ENCODE results near the gene SH3GL2.

Gene SH3GL2

DNA sequence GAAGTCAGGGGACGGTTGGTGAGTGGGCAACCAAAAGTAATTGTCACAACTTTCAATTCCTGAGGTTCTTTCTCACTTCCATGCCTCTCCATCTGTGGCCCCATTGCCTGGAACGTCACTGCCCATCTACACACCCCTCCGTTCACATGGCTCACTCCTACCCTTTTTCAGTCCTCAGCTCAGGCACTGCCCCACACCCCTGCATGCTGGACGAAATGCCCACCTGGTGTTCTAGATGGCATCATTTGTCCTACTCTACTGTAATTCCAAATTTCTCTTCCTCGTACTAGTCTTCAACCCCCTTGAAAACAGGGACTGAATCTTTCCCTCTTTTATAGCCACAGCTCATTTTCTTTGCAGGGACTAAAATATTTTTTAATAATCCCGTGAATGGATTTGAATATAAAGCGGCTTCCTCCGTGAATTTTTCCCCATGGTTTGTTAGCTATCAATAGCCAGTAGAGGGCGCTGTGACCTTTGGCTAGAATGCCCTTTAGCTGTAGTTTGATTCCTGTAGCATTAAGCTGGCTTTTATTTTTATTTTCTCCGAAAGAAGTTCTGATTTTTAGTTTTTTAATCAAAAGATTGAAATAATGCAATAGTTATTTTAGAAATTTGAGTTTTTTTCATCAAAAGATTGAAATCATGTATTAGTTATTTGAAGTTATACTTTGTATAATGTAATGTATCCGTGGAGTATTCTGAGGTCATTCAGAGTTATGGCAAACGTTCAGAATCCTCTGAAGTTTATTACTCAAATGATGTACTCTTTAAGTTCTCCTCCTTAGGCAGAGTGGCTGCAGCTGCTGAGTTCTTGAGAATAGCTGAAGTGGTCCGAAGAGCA, 232.1 kb downstream of the SH3GL2 start:
- DNase-seq (ENCODE audit: low spot score): peak; percentile 25

DNA sequence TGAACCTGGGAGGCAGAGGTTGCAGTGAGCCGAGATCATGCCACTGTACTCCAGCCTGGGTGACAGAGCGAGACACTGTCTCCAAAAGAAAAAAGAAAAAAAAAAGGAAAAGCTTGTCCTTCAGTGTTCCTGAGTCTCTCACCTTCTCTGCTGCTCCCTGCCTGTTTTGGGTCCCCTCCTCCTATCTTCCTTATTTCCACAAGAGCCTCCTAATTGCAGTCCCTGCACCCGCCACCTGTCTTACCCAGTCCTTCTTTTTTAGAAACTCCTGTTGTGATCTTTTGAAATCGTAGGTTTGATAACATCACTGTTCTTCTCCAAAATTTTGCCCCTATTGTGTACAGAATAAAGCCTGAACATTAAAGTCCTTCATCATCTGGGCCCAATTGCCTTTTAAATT, 234.9 kb downstream of the SH3GL2 start:
- no peak for DNase-seq (ENCODE audit: low spot score)

DNA sequence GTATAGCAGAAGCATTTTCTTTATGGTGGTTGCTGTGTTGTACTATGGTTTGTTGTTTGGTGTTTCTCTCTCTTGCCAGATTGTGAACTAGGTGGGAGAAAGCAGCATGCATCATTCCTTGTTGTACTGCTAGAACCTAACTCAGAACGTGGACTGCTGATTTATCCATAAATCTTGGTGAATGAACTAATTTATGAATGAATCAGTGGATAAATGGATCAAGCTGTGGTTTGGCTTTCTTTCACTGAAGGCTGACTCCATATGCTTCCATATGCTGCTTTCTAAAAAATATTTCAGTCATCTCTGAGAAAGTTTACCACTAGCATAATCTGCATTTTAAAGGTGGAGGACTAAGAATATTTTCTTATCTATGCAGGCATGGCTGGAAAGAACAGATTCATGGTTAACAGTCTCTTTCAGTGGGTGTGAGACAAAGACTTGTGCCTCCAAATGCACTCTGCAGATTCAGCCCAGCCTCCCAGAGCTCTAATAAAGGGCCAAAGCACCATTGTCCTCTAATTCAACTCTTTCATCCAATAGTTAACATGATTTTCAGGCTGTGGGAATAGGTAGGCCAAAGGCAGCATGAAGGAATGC, 237.7 kb downstream of the SH3GL2 start:
- no peak for DNase-seq (ENCODE audit: low spot score)

DNA sequence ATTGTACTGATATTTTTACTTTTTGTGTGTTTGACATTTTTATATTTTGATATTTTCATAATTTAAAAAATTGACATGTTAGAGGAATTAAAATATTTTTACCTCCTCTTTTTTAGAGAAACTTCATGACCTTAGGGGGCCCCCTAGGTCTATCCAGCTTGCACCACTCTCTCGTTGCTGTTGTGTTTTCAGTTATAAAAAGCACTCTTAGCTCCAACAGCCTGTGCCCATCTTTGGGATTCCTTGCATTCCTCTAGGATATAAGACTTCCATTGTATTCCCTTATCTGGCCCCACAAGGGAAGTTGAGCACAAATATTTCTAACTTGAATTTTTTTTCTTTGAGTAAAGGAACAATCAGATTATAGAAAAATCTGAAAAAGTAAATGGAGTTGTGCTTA, 245.3 kb downstream of the SH3GL2 start:
- no peak for DNase-seq (ENCODE audit: low spot score)

DNA sequence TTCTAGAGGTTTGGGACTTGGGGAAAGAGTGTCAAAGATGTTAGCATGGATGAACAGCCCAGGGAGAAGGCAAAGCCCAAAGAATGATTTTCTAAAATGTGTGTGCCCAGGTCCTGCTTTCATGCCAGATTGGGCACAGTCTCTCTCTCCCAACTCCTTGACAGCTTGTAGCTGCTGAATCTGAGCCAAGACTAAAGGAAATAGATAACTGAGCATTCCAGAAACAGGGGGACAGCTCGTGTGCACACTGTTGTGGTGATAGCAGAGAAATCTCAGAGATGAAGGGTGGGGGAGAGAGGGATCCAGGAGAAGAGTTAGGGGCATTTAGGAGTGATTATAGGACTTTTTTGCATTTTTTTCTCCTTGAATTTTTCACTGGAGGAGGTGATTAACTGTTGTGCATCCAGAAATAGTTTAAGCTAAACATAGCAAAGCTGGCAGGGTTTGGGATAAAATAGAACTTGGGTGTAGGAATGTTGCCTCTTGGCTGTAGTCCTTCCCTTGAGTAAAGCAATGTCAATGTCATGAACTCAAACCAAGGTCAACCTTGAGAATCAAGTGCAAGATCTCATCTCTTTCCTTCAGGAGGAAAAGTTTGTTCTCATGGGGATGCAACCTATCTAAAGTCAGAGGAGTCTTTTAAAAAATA, 245.9 kb downstream of the SH3GL2 start:
- no peak for DNase-seq (ENCODE audit: low spot score)

DNA sequence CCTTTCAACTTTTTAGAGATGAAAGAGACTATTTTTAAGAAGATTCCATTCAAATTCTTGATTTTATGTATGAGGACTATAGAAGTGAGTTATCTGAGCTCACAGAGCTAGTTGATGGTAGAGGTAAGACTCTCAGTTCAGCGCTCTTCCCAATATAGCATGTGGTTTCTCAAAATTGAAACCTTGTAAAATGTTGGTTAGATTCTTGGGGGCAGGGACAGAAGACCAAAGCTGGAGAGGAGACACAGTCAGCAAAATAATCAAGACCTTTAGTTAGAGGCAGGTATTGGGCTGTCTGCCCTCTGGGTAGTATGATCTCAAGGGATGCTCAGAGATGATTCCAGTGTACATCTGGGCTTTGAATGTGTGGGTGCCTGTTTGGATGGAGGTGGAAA, 246.4 kb downstream of the SH3GL2 start:
- DNase-seq (ENCODE audit: low spot score): no peak

DNA sequence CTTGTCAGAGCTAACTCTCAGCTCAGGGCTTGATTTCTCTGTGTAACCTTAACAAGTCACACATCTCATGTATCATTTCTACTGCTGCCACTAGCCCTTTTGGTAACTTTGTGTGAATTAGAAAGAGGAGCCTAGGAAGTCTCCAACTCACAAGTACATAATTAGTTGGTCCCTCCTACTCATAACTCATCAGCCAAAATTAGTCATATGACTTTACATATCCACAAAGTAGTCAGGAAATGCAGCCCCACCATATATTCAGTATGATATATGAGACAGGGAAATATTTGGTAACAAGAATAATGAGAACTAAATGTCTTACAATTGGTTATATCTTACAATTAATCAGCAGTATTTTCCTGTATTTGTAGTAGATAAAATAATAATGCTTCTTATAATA, 250.2 kb downstream of the SH3GL2 start:
- DNase-seq (ENCODE audit: low spot score): no peak

DNA sequence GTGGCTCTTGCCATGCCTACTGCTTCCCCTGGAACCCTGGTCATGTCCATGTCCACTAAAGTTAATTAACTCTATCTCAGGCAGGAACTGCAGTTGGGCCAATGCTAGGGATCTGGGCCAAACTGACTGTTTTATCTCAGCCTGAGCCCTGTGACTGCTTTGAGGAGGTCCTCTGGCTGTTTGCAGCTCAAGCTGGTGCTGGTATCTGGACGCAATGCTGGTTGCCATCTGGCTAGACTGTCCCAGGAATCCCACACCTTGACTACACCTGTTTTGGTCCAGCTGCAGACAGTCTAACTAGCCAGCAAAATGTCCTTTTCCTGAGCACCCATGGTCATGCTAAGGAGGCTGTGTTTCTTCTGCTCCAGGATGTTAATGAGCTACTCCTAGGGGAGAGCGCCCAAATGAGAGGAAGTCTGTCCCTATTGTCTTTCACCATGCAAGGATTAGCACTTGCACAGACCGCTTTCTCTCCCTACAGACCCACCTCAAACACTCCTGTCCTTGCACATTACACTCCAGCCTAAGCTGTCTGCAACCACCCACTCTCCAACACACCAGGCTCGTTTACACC, 251.0 kb downstream of the SH3GL2 start:
- DNase-seq (ENCODE audit: low spot score): no peak

DNA sequence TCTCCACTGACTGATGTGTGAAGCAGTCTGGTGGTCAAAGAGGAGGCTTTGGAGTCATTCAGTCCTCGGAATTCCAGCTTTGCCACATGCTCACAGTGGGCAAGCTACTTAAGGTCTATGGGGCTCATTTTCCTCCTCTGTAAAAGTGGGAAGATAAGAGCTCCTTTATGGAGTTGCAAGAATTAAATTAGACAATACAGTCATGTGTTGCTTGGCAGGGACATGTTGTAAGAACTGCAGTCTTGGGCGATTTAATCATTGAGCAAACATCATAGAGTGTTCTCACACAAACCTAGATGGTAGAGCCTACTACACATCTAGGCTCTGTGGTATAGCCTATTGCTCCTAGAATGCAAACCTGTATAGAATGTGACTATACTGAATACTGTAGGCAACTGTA, 253.9 kb downstream of the SH3GL2 start:
- no peak for DNase-seq (ENCODE audit: low spot score)

DNA sequence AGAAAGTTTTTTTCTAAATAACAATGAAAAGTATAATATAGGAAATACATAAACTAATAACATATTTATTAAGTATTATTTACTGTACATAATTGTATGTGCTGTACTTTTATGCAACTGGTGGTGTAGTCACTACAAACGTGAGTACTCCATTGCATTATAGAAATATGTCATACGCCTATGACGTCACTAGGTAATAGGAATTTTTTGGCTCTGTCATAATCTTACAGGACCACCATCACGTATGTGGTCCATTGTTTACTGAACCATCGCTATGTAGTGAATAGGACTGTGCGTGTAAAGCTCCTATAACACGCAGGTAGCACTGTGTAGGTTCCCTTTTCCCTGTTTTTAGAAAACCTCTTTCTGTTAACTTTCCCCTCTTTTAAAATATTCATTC, 255.0 kb downstream of the SH3GL2 start:
- no peak for DNase-seq (ENCODE audit: low spot score)

DNA sequence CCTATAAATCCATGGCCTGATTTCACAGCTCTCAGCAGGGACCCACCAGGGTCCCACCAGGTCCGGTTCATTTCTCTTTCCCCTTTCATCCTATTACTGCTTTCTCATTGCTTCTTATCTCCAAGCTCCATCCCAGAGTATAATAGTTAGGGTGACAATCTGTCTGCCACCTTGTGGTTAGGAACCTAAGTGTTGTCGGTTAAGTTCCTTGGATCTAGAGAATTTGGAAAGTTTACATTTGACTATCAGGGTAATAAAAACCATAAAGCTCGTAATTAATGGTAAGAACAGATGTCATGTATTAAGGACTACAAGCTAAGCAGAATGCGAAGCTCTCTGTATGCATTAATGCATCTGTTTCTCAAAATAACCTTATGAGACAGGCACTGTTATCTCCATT, 259.1 kb downstream of the SH3GL2 start:
- no peak for DNase-seq (ENCODE audit: low spot score)

DNA sequence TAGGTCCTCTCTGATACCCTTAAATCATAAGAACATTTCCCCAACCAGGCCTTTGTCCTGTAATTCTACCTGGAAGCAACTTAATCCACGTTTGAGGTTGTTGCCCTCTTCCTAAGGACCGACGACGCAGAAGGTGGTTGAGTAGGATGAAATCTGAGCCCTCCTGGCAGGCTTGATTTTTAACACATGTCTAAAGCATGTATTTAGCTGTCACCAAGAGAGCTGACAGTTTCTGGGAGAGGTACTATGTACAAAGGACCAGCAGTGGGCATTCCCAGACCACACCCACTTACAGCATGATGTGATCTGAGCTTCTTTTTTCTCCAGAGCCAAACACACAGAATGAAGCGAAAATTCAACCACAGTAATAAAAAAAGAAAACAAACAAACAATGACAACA, 260.9 kb downstream of the SH3GL2 start:
- no peak for DNase-seq (ENCODE audit: low spot score)

DNA sequence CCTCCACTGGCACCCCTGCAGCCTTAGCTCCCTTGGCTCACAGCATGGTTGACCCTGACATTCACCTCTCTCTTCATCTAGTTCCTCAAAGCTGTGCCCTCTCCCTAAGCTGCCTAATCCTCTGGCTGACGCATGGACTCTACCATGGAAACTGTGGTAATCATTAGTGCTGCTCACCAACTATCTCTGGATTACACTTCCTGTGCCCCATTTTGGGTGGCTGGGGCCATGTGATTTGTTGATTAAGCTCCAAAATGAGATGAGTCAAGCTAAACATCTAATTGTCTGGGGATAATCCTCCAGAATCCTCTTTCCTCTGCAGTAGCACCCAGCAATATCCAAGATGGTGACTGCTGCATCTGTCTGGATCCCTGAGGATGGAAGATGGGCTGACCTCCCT, 264.4 kb downstream of the SH3GL2 start:
- DNase-seq (ENCODE audit: low spot score): no peak
